Mesendoderm (in vitro differentiated cells): ENCODE measurements around the gene RPA3.
A peak's percentile ranks its signal among the peaks of the same experiment; 100 is the strongest.

ENCODE experiments used
- DNase-seq: peaks from one replicate; pipeline ENCODE4 v3.0.0; 2013
- H2AK5ac ChIP-seq: 2 replicates; pipeline ENCODE4 v1.6.1; 2013; ENCODE audit warnings: low read length, inconsistent platforms
- H2BK120ac ChIP-seq: 2 replicates; pipeline ENCODE4 v1.6.1; 2013; ENCODE audit warnings: low read depth, mild to moderate bottlenecking, low read length, moderate library complexity, mixed read lengths
- H2BK15ac ChIP-seq: replicated peaks from 2 replicates; pipeline ENCODE4 v1.6.1; 2013; ENCODE audit warnings: low read depth, mild to moderate bottlenecking, moderate library complexity
- H2BK5ac ChIP-seq: 2 replicates; pipeline ENCODE4 v1.6.1; 2013; ENCODE audit warnings: low read length, inconsistent platforms
- H3K18ac ChIP-seq: 2 replicates; pipeline ENCODE4 v1.6.1; 2013; ENCODE audit warnings: mild to moderate bottlenecking, low read length, mixed read lengths
- H3K23ac ChIP-seq: one replicate; pipeline ENCODE4 v1.6.1; 2013; ENCODE audit warnings: low read length
- H3K27ac ChIP-seq: 2 replicates; pipeline ENCODE4 v1.5.1; 2013; ENCODE audit warnings: low read depth, mild to moderate bottlenecking, inconsistent platforms, low read length, moderate library complexity
- H3K27me3 ChIP-seq: 2 replicates; pipeline ENCODE4 v1.6.1; 2013; ENCODE audit warnings: low read length, control low read depth, mild to moderate bottlenecking, inconsistent platforms; ENCODE audit not compliant: insufficient read depth, poor library complexity
- H3K36me3 ChIP-seq: 2 replicates; pipeline ENCODE4 v1.6.1; 2013; ENCODE audit warnings: low read length, inconsistent platforms; ENCODE audit not compliant: control insufficient read depth, insufficient read depth
- H3K4ac ChIP-seq: one replicate; pipeline ENCODE4 v1.6.1; 2013; ENCODE audit warnings: low read depth, mild to moderate bottlenecking, low read length, moderate library complexity
- H3K4me1 ChIP-seq: 2 replicates; pipeline ENCODE4 v1.6.1; 2013; ENCODE audit warnings: low read depth, low read length, inconsistent platforms; ENCODE audit not compliant: control insufficient read depth
- H3K4me2 ChIP-seq: 2 replicates; pipeline ENCODE4 v1.6.1; 2013; ENCODE audit warnings: low read length
- H3K4me3 ChIP-seq: 2 replicates; pipeline ENCODE4 v1.5.1; 2013; ENCODE audit warnings: mild to moderate bottlenecking, low read length
- H3K56ac ChIP-seq: one replicate; pipeline ENCODE4 v1.6.1; 2013; ENCODE audit warnings: low read length
- H3K79me1 ChIP-seq: 2 replicates; pipeline ENCODE4 v1.6.1; 2013; ENCODE audit warnings: low read length, inconsistent platforms
- H3K79me2 ChIP-seq: 2 replicates; pipeline ENCODE4 v1.6.1; 2013; ENCODE audit warnings: mild to moderate bottlenecking, low read length; ENCODE audit not compliant: control insufficient read depth, insufficient read depth
- H3K9ac ChIP-seq: 2 replicates; pipeline ENCODE4 v1.6.1; 2013; ENCODE audit warnings: low read length, inconsistent platforms
- H4K5ac ChIP-seq: one replicate; pipeline ENCODE4 v1.6.1; 2013; ENCODE audit warnings: low read length
- H4K8ac ChIP-seq: one replicate; pipeline ENCODE4 v1.6.1; 2013; ENCODE audit warnings: low read depth, mild to moderate bottlenecking, control low read depth, low read length, moderate library complexity
- WGBS: extraction: QIAGEN DNeasy Blood & Tissue Kit; methylation state at CpG from one replicate; pipeline ENCODE4 v1.1.7; 2013; ENCODE audit warnings: low lambda C conversion rate, missing lambda C conversion rate; ENCODE audit not compliant: insufficient coverage; ENCODE audit errors: extremely low coverage; 5-methylcytosine and 5-hydroxymethylcytosine counted together

RPA3 gene

GRCh38 chr7:7630626-7631329, 87.6 kb downstream of the RPA3 start:
- Histone ChIP-seq H4K8ac (no peak overlapping the region), H3K27me3 (no peaks in the 10 kb centered on the region), H3K79me1 (no peaks in the 10 kb centered on the region), H3K27ac (no peak overlapping the region), H3K4me3 (no peak overlapping the region), H3K18ac (no peak overlapping the region), H2AK5ac (no peak overlapping the region), H3K56ac (no peak overlapping the region), H3K79me2 (no peaks in the 10 kb centered on the region), H2BK15ac (no peak overlapping the region), H3K36me3 (no peaks in the 10 kb centered on the region), H2BK5ac (no peak overlapping the region), H3K9ac (no peak overlapping the region), H4K5ac (no peak overlapping the region), H3K23ac (no peak overlapping the region), H2BK120ac (no peak overlapping the region), H3K4ac (no peak overlapping the region), H3K4me2 (no peak overlapping the region), H3K4me1 (no peaks in the 10 kb centered on the region)
- no CpG with 5 or more reads among the region's 1 CpG for WGBS
- no peak for DNase-seq

- peak; percentile 6 for DNase-seq
- WGBS: no CpG with 5 or more reads among the region's 1 CpG
- no peak overlapping the region for H3K56ac ChIP-seq
- no peak overlapping the region for H2BK15ac ChIP-seq
- no peak overlapping the region for H4K8ac ChIP-seq
- no peaks in the 10 kb centered on the region for H3K36me3 ChIP-seq
- no peak overlapping the region for H3K4ac ChIP-seq
- no peaks in the 10 kb centered on the region for H3K4me1 ChIP-seq
- no peak overlapping the region for H3K4me3 ChIP-seq
- H3K4me2 ChIP-seq: no peak overlapping the region
- H3K9ac ChIP-seq: no peak overlapping the region
- no peaks in the 10 kb centered on the region for H3K79me2 ChIP-seq
- no peak overlapping the region for H2BK120ac ChIP-seq
- no peak overlapping the region for H3K23ac ChIP-seq
- no peak overlapping the region for H2AK5ac ChIP-seq
- H3K79me1 ChIP-seq: no peaks in the 10 kb centered on the region
- H2BK5ac ChIP-seq: no peak overlapping the region
- no peak overlapping the region for H3K18ac ChIP-seq
- H3K27ac ChIP-seq: no peak overlapping the region
- no peaks in the 10 kb centered on the region for H3K27me3 ChIP-seq
- no peak overlapping the region for H4K5ac ChIP-seq
Measured at GRCh38 chr7:7628476-7628875, 89.9 kb downstream of the RPA3 start.

DNA sequence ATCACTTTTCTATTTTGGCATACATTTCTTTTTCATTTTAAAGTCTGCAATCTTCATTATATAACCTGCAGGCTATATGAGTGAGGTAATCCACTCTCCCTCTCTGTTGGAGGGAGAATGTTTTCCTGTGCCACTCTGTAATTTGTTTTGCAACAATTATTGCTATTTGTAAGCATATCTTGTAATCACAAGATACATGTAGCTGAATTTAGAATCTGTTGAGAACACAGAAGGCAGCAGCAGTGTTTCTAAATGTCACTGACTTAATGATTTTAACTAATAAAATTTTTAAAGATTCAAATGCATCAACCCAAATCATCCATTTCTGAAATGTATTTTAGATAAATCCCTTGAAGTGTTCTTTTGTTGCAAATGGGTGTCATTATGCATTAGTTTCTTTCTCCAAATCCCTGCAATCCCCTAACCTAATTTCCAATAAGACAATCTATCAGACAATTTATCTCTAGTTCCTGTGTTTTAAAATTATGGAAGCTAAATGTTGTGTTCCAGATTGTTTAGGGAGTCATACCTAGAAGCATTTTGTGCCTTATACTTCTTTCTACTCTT, 97.7 kb downstream of the RPA3 start:
- no peak overlapping the region for H3K4me2 ChIP-seq
- no peaks in the 10 kb centered on the region for H3K36me3 ChIP-seq
- no peak overlapping the region for H2BK15ac ChIP-seq
- H3K9ac ChIP-seq: no peak overlapping the region
- no peak overlapping the region for H3K27ac ChIP-seq
- no peak overlapping the region for H4K8ac ChIP-seq
- H3K4ac ChIP-seq: no peak overlapping the region
- H3K79me2 ChIP-seq: no peaks in the 10 kb centered on the region
- no peak overlapping the region for H3K23ac ChIP-seq
- H3K79me1 ChIP-seq: no peaks in the 10 kb centered on the region
- no peaks in the 10 kb centered on the region for H3K4me1 ChIP-seq
- H3K18ac ChIP-seq: no peak overlapping the region
- H3K4me3 ChIP-seq: no peak overlapping the region
- no peak for DNase-seq
- no peak overlapping the region for H2BK5ac ChIP-seq
- H2AK5ac ChIP-seq: no peak overlapping the region
- no peak overlapping the region for H3K56ac ChIP-seq
- H4K5ac ChIP-seq: no peak overlapping the region
- no peaks in the 10 kb centered on the region for H3K27me3 ChIP-seq
- no peak overlapping the region for H2BK120ac ChIP-seq

DNA sequence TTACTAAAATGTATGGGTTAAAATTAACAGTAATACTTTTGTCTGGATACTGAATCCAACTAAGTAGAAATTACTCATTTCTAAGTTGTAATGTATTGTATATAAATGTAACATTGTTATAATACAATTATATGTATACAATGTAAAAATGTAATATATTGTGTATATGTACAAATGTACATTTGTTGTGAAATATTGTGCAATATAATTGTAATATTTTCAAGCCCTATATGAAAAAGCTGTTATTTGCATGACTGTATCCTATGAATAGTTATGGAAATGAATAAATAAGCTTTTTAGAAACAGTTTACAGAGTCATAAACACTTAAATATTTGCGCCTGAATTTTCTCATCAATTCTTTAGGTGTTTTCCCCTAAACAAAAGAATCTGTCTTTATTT, 98.2 kb downstream of the RPA3 start:
- H3K79me2 ChIP-seq: no peaks in the 10 kb centered on the region
- WGBS: no CpG with 5 or more reads among the region's 1 CpG
- H3K4me2 ChIP-seq: no peak overlapping the region

GRCh38 chr7:7618410-7618809, 100.0 kb downstream of the RPA3 start:
- Histone ChIP-seq H3K79me2 (no peaks in the 10 kb centered on the region), H3K27ac (no peak overlapping the region), H3K18ac (no peak overlapping the region), H3K23ac (no peak overlapping the region), H3K79me1 (no peaks in the 10 kb centered on the region), H2BK120ac (no peak overlapping the region), H3K4me1 (no peaks in the 10 kb centered on the region), H3K36me3 (no peaks in the 10 kb centered on the region), H3K27me3 (no peaks in the 10 kb centered on the region), H3K56ac (no peak overlapping the region), H4K5ac (no peak overlapping the region), H3K4ac (no peak overlapping the region), H3K4me3 (no peak overlapping the region), H2BK5ac (no peak overlapping the region), H3K9ac (no peak overlapping the region), H3K4me2 (no peak overlapping the region), H2BK15ac (no peak overlapping the region), H4K8ac (no peak overlapping the region), H2AK5ac (no peak overlapping the region)
- DNase-seq: no peak
- WGBS: no CpG with 5 or more reads among the region's 1 CpG

More for the DNA sequence above, 98.2 kb downstream of the RPA3 start:
- Histone ChIP-seq H3K23ac (no peak overlapping the region), H4K8ac (no peak overlapping the region), H3K4me1 (no peaks in the 10 kb centered on the region), H2BK120ac (no peak overlapping the region), H2BK5ac (no peak overlapping the region), H2AK5ac (no peak overlapping the region), H3K27me3 (no peaks in the 10 kb centered on the region), H3K9ac (no peak overlapping the region), H3K4ac (no peak overlapping the region), H3K4me3 (no peak overlapping the region), H4K5ac (no peak overlapping the region), H3K27ac (no peak overlapping the region), H3K79me1 (no peaks in the 10 kb centered on the region), H3K36me3 (no peaks in the 10 kb centered on the region), H3K18ac (no peak overlapping the region), H2BK15ac (no peak overlapping the region), H3K56ac (no peak overlapping the region)
- DNase-seq: no peak

DNA sequence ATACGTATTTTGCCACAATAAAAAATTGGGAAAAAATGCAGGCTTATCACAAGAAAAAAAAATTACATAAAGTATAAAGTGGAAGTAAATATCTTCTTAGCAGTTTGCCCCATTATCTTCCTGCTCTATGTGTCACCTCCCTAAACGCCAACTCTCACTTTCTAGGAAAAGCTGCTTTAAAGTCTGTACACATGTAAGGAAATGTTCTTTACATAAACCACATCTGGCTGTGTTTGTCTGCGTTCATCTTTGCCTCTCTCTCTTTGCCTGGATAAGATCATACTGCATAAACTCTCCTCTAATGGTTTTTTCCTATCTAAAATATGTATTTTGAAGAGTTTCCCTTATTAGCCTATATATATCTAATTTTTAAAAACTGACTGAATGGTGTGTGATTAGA, 100.9 kb downstream of the RPA3 start:
- H2BK15ac ChIP-seq: no peak overlapping the region
- H3K4me2 ChIP-seq: no peak overlapping the region
- no peak overlapping the region for H3K4me3 ChIP-seq
- no peak overlapping the region for H3K23ac ChIP-seq
- no peak overlapping the region for H3K56ac ChIP-seq
- no peak overlapping the region for H3K18ac ChIP-seq
- H3K4me1 ChIP-seq: no peaks in the 10 kb centered on the region
- H3K27ac ChIP-seq: no peak overlapping the region
- no peak overlapping the region for H4K5ac ChIP-seq
- no peak overlapping the region for H2BK120ac ChIP-seq
- H3K79me1 ChIP-seq: no peaks in the 10 kb centered on the region
- no peak overlapping the region for H2AK5ac ChIP-seq
- no peak overlapping the region for H3K9ac ChIP-seq
- no peaks in the 10 kb centered on the region for H3K79me2 ChIP-seq
- no peak overlapping the region for H2BK5ac ChIP-seq
- no peaks in the 10 kb centered on the region for H3K36me3 ChIP-seq
- H3K27me3 ChIP-seq: no peaks in the 10 kb centered on the region
- H4K8ac ChIP-seq: no peak overlapping the region
- no peak for DNase-seq
- no peak overlapping the region for H3K4ac ChIP-seq
- 100% methylated on average over 1 of the region's 3 CpGs for WGBS
